NT2/D1 (cell line): ENCODE data around the gene BRD9.
"Not testable (repeated sequence)": the region's sequence is repeated elsewhere in the genome, so short reads cannot be mapped to it uniquely, and the experiment has no call there.

Experiments used
- DNase-seq: peaks from one replicate; pipeline ENCODE4 v3.0.0-alpha.2; 2011; ENCODE audit warnings: low read depth, low spot score
- H3K27me3 ChIP-seq: 2 replicates; pipeline ENCODE4 v1.6.0; 2011; ENCODE audit warnings: mild to moderate bottlenecking; ENCODE audit not compliant: insufficient read length, insufficient read depth
- H3K36me3 ChIP-seq: 2 replicates; pipeline ENCODE4 v1.6.1; 2011; ENCODE audit warnings: mild to moderate bottlenecking, low read length, mixed read lengths; ENCODE audit not compliant: insufficient read depth, insufficient read length
- H3K4me1 ChIP-seq: 2 replicates; pipeline ENCODE4 v1.5.1; 2011; ENCODE audit not compliant: insufficient read depth, insufficient read length
- H3K4me3 ChIP-seq: 2 replicates; pipeline ENCODE4 v1.5.1; 2011; ENCODE audit warnings: low read depth; ENCODE audit not compliant: insufficient read length
- H3K9ac ChIP-seq: 2 replicates; pipeline ENCODE4 v1.6.0; 2011; ENCODE audit warnings: low read depth; ENCODE audit not compliant: insufficient read length
- H3K9me3 ChIP-seq: 2 replicates; pipeline ENCODE4 v1.5.1; 2011; ENCODE audit warnings: mild to moderate bottlenecking, low read length; ENCODE audit not compliant: insufficient read depth
- SUZ12 ChIP-seq: IDR thresholded peaks from 2 replicates; pipeline ENCODE4 v1.6.1; 2011; ENCODE audit not compliant: insufficient read length, insufficient read depth; ENCODE audit errors: extremely low read depth
- YY1 ChIP-seq: IDR thresholded peaks from 2 replicates; pipeline ENCODE4 v1.6.1; 2011; ENCODE audit not compliant: insufficient read length, insufficient read depth
- ZNF274 ChIP-seq: IDR thresholded peaks from 2 replicates; pipeline ENCODE4 v1.6.1; 2011; ENCODE audit warnings: mild to moderate bottlenecking, low read depth, low read length

The BRD9 gene

GRCh38 chr5:919356-920000, 26.9 kb upstream of the BRD9 start:
- peaks cover 3% of the 10 kb centered on the region for H3K4me1 ChIP-seq
- no peak overlapping the region for H3K4me3 ChIP-seq
- no peak overlapping the region for H3K9ac ChIP-seq
- no peaks in the 10 kb centered on the region for H3K27me3 ChIP-seq
- peak; percentile 28 for DNase-seq
- no peaks in the 10 kb centered on the region for H3K9me3 ChIP-seq
- no peak for TF ChIP-seq YY1
- no peak for TF ChIP-seq ZNF274
- TF ChIP-seq SUZ12: no peak
- H3K36me3 ChIP-seq: peaks cover 59% of the 10 kb centered on the region

DNA sequence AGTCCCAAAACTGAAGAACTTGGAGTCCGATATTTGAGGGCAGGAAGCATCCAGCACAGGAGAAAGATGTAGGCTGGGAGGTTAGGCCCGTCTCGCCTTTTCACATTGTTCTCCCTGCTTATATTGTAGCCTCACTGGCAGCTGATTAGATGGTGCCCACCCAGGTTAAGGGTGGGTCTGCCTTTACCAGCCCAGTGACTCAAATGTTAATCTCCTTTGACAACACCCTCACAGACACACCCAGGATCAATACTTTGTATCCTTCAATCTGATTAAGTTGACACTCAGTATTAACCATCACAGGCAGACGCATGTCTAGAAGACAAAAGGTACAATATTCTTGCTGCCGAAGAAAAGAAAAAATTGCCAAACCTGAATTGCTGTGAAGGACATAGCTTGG, 26.1 kb upstream of the BRD9 start:
- not testable (repeated sequence) for H3K4me3 ChIP-seq, H3K27me3 ChIP-seq, H3K9me3 ChIP-seq, H3K9ac ChIP-seq, H3K4me1 ChIP-seq, DNase-seq
- peaks cover 66% of the 10 kb centered on the region for H3K36me3 ChIP-seq

GRCh38 chr5:916441-917293, 24.1 kb upstream of the BRD9 start:
- Histone ChIP-seq H3K9ac (no peak overlapping the region), H3K27me3 (no peaks in the 10 kb centered on the region), H3K36me3 (peaks cover 79% of the 10 kb centered on the region), H3K4me3 (no peak overlapping the region), H3K4me1 (peaks cover 7% of the 10 kb centered on the region), H3K9me3 (no peaks in the 10 kb centered on the region)
- no peak for TF ChIP-seq ZNF274
- TF ChIP-seq YY1: no peak
- no peak for TF ChIP-seq SUZ12
- no peak for DNase-seq

DNA sequence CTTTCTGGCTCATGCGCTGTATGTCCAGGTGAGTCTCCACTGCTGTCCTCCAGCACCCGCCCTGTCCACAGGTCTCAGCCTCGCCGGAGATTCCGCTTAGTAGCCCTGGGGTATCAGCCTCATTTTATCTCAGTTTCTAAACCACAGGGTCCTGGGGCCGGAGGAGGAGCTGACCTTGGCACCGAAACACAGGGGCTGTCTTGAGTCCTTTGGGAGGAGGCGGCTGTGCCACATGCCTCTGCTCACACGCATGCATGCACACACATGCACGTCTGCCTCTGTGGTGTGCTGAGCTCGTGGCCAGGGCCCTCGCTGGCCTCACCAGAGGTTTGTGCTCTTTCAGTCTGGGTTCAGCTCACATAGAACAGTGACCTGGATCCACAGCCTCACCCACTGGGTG, 23.3 kb upstream of the BRD9 start:
- TF ChIP-seq YY1: no peak
- no peak for TF ChIP-seq SUZ12
- no peak for TF ChIP-seq ZNF274
- peaks cover 7% of the 10 kb centered on the region for H3K4me1 ChIP-seq
- no peak overlapping the region for H3K4me3 ChIP-seq
- no peak for DNase-seq
- H3K36me3 ChIP-seq: peaks cover 83% of the 10 kb centered on the region
- H3K27me3 ChIP-seq: no peaks in the 10 kb centered on the region
- no peak overlapping the region for H3K9ac ChIP-seq
- H3K9me3 ChIP-seq: no peaks in the 10 kb centered on the region

DNA sequence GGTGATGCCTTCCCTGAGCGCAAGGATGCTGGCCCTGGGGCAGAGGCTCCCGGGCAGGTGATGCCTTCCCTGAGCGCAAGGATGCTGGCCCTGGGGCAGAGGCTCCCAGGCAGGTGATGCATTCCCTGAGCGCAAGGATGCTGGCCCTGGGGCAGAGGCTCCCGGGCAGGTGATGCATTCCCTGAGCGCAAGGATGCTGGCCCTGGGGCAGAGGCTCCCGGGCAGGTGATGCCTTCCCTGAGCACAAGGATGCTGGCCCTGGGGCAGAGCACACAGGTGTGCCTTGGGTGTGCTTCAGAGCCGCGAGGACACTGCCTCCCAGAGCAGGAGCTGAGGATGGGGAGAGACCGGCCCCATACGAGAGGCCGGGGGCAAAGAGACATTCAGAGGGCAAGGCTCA, 22.7 kb upstream of the BRD9 start:
- H3K9ac ChIP-seq, H3K27me3 ChIP-seq, DNase-seq, H3K4me3 ChIP-seq, H3K4me1 ChIP-seq, H3K9me3 ChIP-seq: not testable (repeated sequence)
- H3K36me3 ChIP-seq: peaks cover 87% of the 10 kb centered on the region

DNA sequence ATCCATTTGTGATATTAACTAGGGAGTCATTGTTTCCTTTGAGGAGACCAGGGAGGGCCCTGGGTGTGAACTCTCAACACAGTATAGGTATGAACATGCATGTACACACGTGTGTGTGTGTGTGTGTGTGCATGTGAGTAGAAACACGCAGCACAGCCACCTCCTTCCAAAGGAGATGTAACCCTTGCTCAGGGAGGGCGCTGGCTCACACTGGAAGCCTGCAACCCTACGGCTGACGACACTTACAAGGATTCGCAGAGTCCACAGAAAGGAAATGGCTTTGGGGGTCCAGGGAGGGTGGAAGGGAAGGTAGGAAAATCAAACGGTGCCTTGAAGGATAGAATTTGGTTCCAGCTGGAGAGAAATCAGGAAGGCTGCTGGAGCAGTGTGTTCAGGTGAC, 22.0 kb upstream of the BRD9 start:
- Histone ChIP-seq H3K36me3 (peaks cover 93% of the 10 kb centered on the region), H3K27me3 (no peaks in the 10 kb centered on the region), H3K9me3 (no peaks in the 10 kb centered on the region), H3K9ac (no peak overlapping the region), H3K4me1 (peaks cover 7% of the 10 kb centered on the region), H3K4me3 (no peak overlapping the region)
- no peak for DNase-seq
- TF ChIP-seq YY1 (no peak), ZNF274 (no peak), SUZ12 (no peak)

GRCh38 chr5:914174-914573, 21.6 kb upstream of the BRD9 start:
- Histone ChIP-seq H3K9me3 (no peaks in the 10 kb centered on the region), H3K4me1 (peaks cover 6% of the 10 kb centered on the region), H3K27me3 (no peaks in the 10 kb centered on the region), H3K36me3 (peaks cover 96% of the 10 kb centered on the region), H3K9ac (no peak overlapping the region), H3K4me3 (no peak overlapping the region)
- DNase-seq: no peak
- no peak for TF ChIP-seq YY1
- TF ChIP-seq SUZ12: no peak
- TF ChIP-seq ZNF274: no peak
